Panc1 (cell line): ENCODE data around the gene SNTG2.

Experiments used
- SIN3A ChIP-seq: IDR thresholded peaks from 2 replicates; pipeline ENCODE4 v1.6.1; 2012; ENCODE audit warnings: low read depth, mild to moderate bottlenecking, low read length, moderate library complexity, borderline replicate concordance; ENCODE audit not compliant: insufficient read depth
- TCF7L2 ChIP-seq: IDR thresholded peaks from 2 replicates; pipeline ENCODE4 v1.6.1; 2011; ENCODE audit warnings: mild to moderate bottlenecking, low read depth, low read length, inconsistent platforms
- TF ChIP-seq, protein P1 (sequence below): fragments of 450-650 bp; IDR thresholded peaks from 2 replicates; pipeline ENCODE4 v1.5.1; 2017; ENCODE audit warnings: mild to moderate bottlenecking
- TF ChIP-seq, protein P2 (sequence below), 2 experiments: IDR thresholded peaks; 2 replicates each; pipeline ENCODE4 v1.6.1; 2011 to 2012; ENCODE audit warnings: low read depth in 2 of 2, control low read depth in 1 of 2, low read length in 1 of 2, mild to moderate bottlenecking in 1 of 2, moderate library complexity in 1 of 2; ENCODE audit not compliant: insufficient read depth in 1 of 2

DNA sequence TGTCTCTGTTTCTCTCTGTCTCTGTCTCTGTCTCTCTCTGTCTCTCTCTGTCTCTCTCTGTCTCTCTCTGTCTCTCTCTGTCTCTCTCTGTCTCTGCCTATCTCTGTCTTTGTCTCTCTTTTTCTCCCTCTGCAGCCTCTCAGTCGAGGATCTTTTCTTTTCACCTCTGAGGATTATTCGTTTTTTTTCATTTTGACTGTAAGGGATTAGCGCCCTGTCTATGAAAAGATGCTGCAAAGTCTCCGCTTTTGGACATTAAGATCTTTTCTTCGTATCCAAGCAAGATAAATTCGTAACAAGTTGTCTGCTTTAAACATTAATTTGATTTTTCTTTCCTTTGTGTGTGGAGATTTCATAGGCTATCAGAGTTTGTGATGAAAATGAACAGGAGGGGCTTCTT, 271.4 kb downstream of the SNTG2 start:
- TF ChIP-seq TCF7L2 (no peak), SIN3A (no peak)
- TF ChIP-seq, protein P1, sequence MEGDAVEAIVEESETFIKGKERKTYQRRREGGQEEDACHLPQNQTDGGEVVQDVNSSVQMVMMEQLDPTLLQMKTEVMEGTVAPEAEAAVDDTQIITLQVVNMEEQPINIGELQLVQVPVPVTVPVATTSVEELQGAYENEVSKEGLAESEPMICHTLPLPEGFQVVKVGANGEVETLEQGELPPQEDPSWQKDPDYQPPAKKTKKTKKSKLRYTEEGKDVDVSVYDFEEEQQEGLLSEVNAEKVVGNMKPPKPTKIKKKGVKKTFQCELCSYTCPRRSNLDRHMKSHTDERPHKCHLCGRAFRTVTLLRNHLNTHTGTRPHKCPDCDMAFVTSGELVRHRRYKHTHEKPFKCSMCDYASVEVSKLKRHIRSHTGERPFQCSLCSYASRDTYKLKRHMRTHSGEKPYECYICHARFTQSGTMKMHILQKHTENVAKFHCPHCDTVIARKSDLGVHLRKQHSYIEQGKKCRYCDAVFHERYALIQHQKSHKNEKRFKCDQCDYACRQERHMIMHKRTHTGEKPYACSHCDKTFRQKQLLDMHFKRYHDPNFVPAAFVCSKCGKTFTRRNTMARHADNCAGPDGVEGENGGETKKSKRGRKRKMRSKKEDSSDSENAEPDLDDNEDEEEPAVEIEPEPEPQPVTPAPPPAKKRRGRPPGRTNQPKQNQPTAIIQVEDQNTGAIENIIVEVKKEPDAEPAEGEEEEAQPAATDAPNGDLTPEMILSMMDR, result no peak
- TF ChIP-seq, protein P2, sequence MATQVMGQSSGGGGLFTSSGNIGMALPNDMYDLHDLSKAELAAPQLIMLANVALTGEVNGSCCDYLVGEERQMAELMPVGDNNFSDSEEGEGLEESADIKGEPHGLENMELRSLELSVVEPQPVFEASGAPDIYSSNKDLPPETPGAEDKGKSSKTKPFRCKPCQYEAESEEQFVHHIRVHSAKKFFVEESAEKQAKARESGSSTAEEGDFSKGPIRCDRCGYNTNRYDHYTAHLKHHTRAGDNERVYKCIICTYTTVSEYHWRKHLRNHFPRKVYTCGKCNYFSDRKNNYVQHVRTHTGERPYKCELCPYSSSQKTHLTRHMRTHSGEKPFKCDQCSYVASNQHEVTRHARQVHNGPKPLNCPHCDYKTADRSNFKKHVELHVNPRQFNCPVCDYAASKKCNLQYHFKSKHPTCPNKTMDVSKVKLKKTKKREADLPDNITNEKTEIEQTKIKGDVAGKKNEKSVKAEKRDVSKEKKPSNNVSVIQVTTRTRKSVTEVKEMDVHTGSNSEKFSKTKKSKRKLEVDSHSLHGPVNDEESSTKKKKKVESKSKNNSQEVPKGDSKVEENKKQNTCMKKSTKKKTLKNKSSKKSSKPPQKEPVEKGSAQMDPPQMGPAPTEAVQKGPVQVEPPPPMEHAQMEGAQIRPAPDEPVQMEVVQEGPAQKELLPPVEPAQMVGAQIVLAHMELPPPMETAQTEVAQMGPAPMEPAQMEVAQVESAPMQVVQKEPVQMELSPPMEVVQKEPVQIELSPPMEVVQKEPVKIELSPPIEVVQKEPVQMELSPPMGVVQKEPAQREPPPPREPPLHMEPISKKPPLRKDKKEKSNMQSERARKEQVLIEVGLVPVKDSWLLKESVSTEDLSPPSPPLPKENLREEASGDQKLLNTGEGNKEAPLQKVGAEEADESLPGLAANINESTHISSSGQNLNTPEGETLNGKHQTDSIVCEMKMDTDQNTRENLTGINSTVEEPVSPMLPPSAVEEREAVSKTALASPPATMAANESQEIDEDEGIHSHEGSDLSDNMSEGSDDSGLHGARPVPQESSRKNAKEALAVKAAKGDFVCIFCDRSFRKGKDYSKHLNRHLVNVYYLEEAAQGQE (IDR thresholded peaks at IDR 0.05; ENCODE audit: insufficient read depth in 1 of 2, low read depth in 2 of 2, low read length in 1 of 2), result no peak
